ENCODE measurements around the gene CD302. TPM values are rescaled to one million over a fixed set of nuclear protein-coding genes. Genes with fewer than 3 reads are reported as not detected.

Gene CD302
- total and polyA plus RNA-seq, 2 of the 8 experiments (the other 6 are each of a cell fraction or from before 2014, with no cell fraction given), result 0.76 to 0.79 TPM

DNA sequence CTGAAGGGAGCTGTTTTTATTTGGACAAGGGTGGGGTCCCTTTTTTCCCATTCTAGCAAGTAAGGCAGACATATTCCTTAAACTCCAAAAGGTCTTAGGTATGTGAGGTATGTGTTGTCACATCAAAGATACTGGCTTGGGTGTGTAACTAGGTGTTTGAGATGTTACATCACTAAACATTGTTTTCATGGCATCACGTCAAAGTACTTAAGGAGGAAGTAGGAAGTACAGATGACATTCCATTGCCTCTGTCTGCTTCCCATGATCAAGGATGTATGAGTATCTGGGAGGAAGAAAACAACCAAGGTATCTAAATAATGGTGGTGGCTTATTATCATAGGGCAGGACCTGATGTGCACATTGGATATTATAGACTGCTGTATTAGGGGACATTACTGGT is 39.3 kb downstream of the CD302 start:
- peaks cover 9 to 75% (median 30%) of the 10 kb centered on the region in 4 experiments for H3K36me3 ChIP-seq (ENCODE audit: control insufficient read depth in 2 of 4, insufficient read depth in 4 of 4, low read length in 3 of 4)
- no peaks in the 10 kb centered on the region for H3K4me1 ChIP-seq (replicated peaks in 1 of 4; ENCODE audit: control insufficient read depth in 3 of 4, insufficient read depth in 4 of 4, low read length in 3 of 4)
- FAIRE-seq (no peak), DNase-seq (ENCODE audit: low read depth in 1 of 2, low spot score in 2 of 2) (no peak)
- no peaks in the 10 kb centered on the region for H3K9me3 ChIP-seq (ENCODE audit: insufficient read depth in 2 of 2, low read depth in 1 of 2, low read length in 1 of 2)
- no peak overlapping the region for H2AFZ ChIP-seq (ENCODE audit: low read length)
- no peak overlapping the region for H2BK5ac ChIP-seq (ENCODE audit: low read depth, low read length)
- H2BK20ac ChIP-seq (ENCODE audit: low read length), result no peak overlapping the region
- no peaks in the 10 kb centered on the region; the same call in 1 of the 2 replicates for H3K79me1 ChIP-seq (ENCODE audit: low read depth, low read length)
- no peak overlapping the region for H2BK120ac ChIP-seq (replicated peaks; ENCODE audit: low read depth, low read length)
- H3K9ac ChIP-seq (replicated peaks in 1 of 4; ENCODE audit: extremely low read depth in 1 of 4, low read depth in 3 of 4, low read length in 3 of 4), result no peak overlapping the region
- ChIA-PET CTCF (ENCODE audit: partially characterized antibody) (interaction anchor here (1.0 to 1.6 kb wide), 5 partner anchors 11 to 181 kb away, joined by 3 to 6 read pairs (median 3); no protein-coding TSS in a partner anchor), POLR2A (ENCODE audit: partially characterized antibody) (interaction anchor here (0.7 to 1.3 kb wide), 2 partner anchors 15 to 77 kb away, joined by 3 to 4 read pairs; no protein-coding TSS in a partner anchor)
- H4K20me1 ChIP-seq (replicated peaks in 1 of 2; ENCODE audit: control insufficient read depth in 1 of 2, insufficient read depth in 2 of 2, low read length in 2 of 2), result peaks cover 5% of the 10 kb centered on the region in 2 experiments
- H3K27me3 ChIP-seq (replicated peaks in 1 of 4; ENCODE audit: control insufficient read depth in 3 of 4, extremely low read depth in 1 of 4, insufficient read depth in 3 of 4, low read length in 3 of 4), result no peaks in the 10 kb centered on the region
- no peak overlapping the region for H3K18ac ChIP-seq (ENCODE audit: extremely low read depth, low read length)
- WGBS, 2 experiments (ENCODE audit: extremely low coverage in 1 of 2, insufficient coverage in 1 of 2, insufficient read length in 1 of 2, insufficient replicate concordance in 2 of 2, low coverage in 1 of 2, low lambda C conversion rate in 2 of 2, missing lambda C conversion rate in 1 of 2), result 100% methylated on average over 1 of the region's 1 CpG; no CpG with 5 or more reads in 1 of the 2 experiments
- H2BK12ac ChIP-seq (ENCODE audit: low read depth, low read length), result no peak overlapping the region
- H4K91ac ChIP-seq (replicated peaks; ENCODE audit: insufficient read length, low read length), result no peak overlapping the region
- peaks cover 0 to 30% of the 10 kb centered on the region in 2 experiments; a peak in 3 of 4 replicates for H3K79me2 ChIP-seq (ENCODE audit: control insufficient read depth in 1 of 2, insufficient read depth in 2 of 2, low read length in 2 of 2)
- H2BK15ac ChIP-seq (ENCODE audit: low read length), result no peak overlapping the region
- no peak overlapping the region for H3K4me2 ChIP-seq (ENCODE audit: insufficient read depth in 1 of 2, low read depth in 2 of 2, low read length in 2 of 2)
- H3K27ac ChIP-seq (ENCODE audit: low read depth, low read length), result 0 out of 2 replicates have a peak overlapping the region, but pooled peaks have one; percentile 11
- H4K5ac ChIP-seq (ENCODE audit: insufficient read length, low read depth, low read length), result no peak overlapping the region
- H3K4me3 ChIP-seq (ENCODE audit: extremely low read depth in 1 of 4, insufficient read depth in 2 of 4, low read depth in 3 of 4, low read length in 4 of 4), result no peak overlapping the region
- no peak overlapping the region for H2AK5ac ChIP-seq (ENCODE audit: low read depth, low read length)
- H4K8ac ChIP-seq (ENCODE audit: extremely low read depth, insufficient read depth, low read length), result no peak overlapping the region
- H3K56ac ChIP-seq (replicated peaks; ENCODE audit: insufficient read length, low read depth, low read length), result no peak overlapping the region
- H3K4ac ChIP-seq (replicated peaks; ENCODE audit: insufficient read length, low read depth, low read length), result no peak overlapping the region
- no peak overlapping the region for H3K23ac ChIP-seq (ENCODE audit: insufficient read length)
- H3K23me2 ChIP-seq (ENCODE audit: low read depth, low read length), result no peaks in the 10 kb centered on the region; the same call in 1 of the 2 replicates
- no peak for TF ChIP-seq TCF12 (IDR thresholded peaks at IDR 0.05; ENCODE audit: low read depth, low read length)
- H3K14ac ChIP-seq (ENCODE audit: insufficient read length), result no peak overlapping the region
